H9 (cell line): ENCODE data around the gene PANX2. TPM values are rescaled to one million over a fixed set of nuclear protein-coding genes. Genes with fewer than 3 reads are reported as not detected.

Experiments
- DNase-seq: peaks from one replicate; pipeline ENCODE4 v3.0.0-alpha.2; 2017
- H2AFZ ChIP-seq: one replicate; pipeline ENCODE4 v1.6.1; 2013; ENCODE audit warnings: mild to moderate bottlenecking, low read length, control low read depth, moderate library complexity
- H2AK5ac ChIP-seq: 2 replicates; pipeline ENCODE4 v1.6.1; 2013; ENCODE audit warnings: low read length, control low read depth, mixed read lengths; ENCODE audit not compliant: insufficient read length
- H2BK120ac ChIP-seq: one replicate; pipeline ENCODE4 v1.6.1; 2013; ENCODE audit warnings: low read depth, mild to moderate bottlenecking, low read length, control low read depth, inconsistent platforms; ENCODE audit not compliant: poor library complexity, severe bottlenecking
- H2BK12ac ChIP-seq: 2 replicates; pipeline ENCODE4 v1.6.1; 2013; ENCODE audit warnings: low read length, control low read depth, mixed read lengths, low read depth; ENCODE audit not compliant: insufficient read length
- H2BK15ac ChIP-seq: 2 replicates; pipeline ENCODE4 v1.6.1; 2013; ENCODE audit warnings: low read depth, low read length, control low read depth
- H2BK20ac ChIP-seq: one replicate; pipeline ENCODE4 v1.6.1; 2013; ENCODE audit warnings: low read depth, mild to moderate bottlenecking, low read length, control low read depth, inconsistent platforms; ENCODE audit not compliant: poor library complexity, severe bottlenecking
- H2BK5ac ChIP-seq: 2 replicates; pipeline ENCODE4 v1.6.1; 2013; ENCODE audit warnings: low read length, control low read depth, mixed read lengths; ENCODE audit not compliant: insufficient read length
- H3K14ac ChIP-seq: 2 replicates; pipeline ENCODE4 v1.6.1; 2013; ENCODE audit warnings: low read length, control low read depth; ENCODE audit not compliant: insufficient read depth
- H3K18ac ChIP-seq: 2 replicates; pipeline ENCODE4 v1.6.1; 2013; ENCODE audit warnings: low read depth, mild to moderate bottlenecking, mixed read lengths, low read length, control low read depth; ENCODE audit not compliant: insufficient read length
- H3K23ac ChIP-seq: 2 replicates; pipeline ENCODE4 v1.6.1; 2013; ENCODE audit warnings: low read length, control low read depth, mixed read lengths, low read depth; ENCODE audit not compliant: insufficient read length
- H3K23me2 ChIP-seq: 2 replicates; pipeline ENCODE4 v1.6.1; 2013; ENCODE audit warnings: low read depth, mild to moderate bottlenecking, mixed read lengths, low read length, control low read depth; ENCODE audit not compliant: insufficient read length, poor library complexity, severe bottlenecking
- H3K27ac ChIP-seq: 2 replicates; pipeline ENCODE4 v1.5.1; 2013; ENCODE audit warnings: low read length, control low read depth, mixed read lengths, low read depth; ENCODE audit not compliant: insufficient read length
- H3K27me3 ChIP-seq: 2 replicates; pipeline ENCODE4 v1.6.1; 2013; ENCODE audit warnings: low read length, control low read depth, inconsistent platforms; ENCODE audit not compliant: insufficient read depth
- H3K4ac ChIP-seq: 2 replicates; pipeline ENCODE4 v1.6.1; 2013; ENCODE audit warnings: low read depth, mild to moderate bottlenecking, control low read depth, inconsistent platforms, low read length, moderate library complexity
- H3K4me1 ChIP-seq: 2 replicates; pipeline ENCODE4 v1.6.1; 2013; ENCODE audit warnings: low read length, control low read depth, inconsistent platforms; ENCODE audit not compliant: insufficient read depth
- H3K4me2 ChIP-seq: 2 replicates; pipeline ENCODE4 v1.6.1; 2013; ENCODE audit warnings: low read length, control low read depth, mixed read lengths; ENCODE audit not compliant: insufficient read length, insufficient read depth
- H3K56ac ChIP-seq: 2 replicates; pipeline ENCODE4 v1.6.1; 2013; ENCODE audit warnings: low read depth, mild to moderate bottlenecking, mixed read lengths, low read length, control low read depth; ENCODE audit not compliant: insufficient read length
- H3K79me1 ChIP-seq: 2 replicates; pipeline ENCODE4 v1.6.1; 2013; ENCODE audit warnings: low read depth, mild to moderate bottlenecking, moderate library complexity, low read length, control low read depth, inconsistent platforms; ENCODE audit not compliant: insufficient read depth, poor library complexity, severe bottlenecking
- H3K79me2 ChIP-seq: 2 replicates; pipeline ENCODE4 v1.6.1; 2013; ENCODE audit warnings: low read length, control low read depth, inconsistent platforms; ENCODE audit not compliant: insufficient read depth
- H3K9ac ChIP-seq: 2 replicates; pipeline ENCODE4 v1.6.1; 2013; ENCODE audit warnings: low read length, control low read depth, mixed read lengths; ENCODE audit not compliant: insufficient read length; ENCODE audit errors: extremely low read depth
- H3K9me3 ChIP-seq: one replicate; pipeline ENCODE4 v1.6.1; 2013; ENCODE audit warnings: low read depth, low read length, inconsistent platforms; ENCODE audit not compliant: control insufficient read depth
- H3T11ph ChIP-seq: one replicate; pipeline ENCODE4 v1.6.1; 2013; ENCODE audit warnings: mild to moderate bottlenecking, low read length, control low read depth, inconsistent platforms
- H4K20me1 ChIP-seq: one replicate; pipeline ENCODE4 v1.6.1; 2013; ENCODE audit not compliant: control insufficient read depth, insufficient read length, insufficient read depth
- H4K5ac ChIP-seq: 2 replicates; pipeline ENCODE4 v1.6.1; 2013; ENCODE audit warnings: low read depth, mild to moderate bottlenecking, mixed read lengths, low read length, control low read depth; ENCODE audit not compliant: insufficient read length
- H4K8ac ChIP-seq: replicated peaks from 2 replicates; pipeline ENCODE4 v1.6.1; 2013; ENCODE audit warnings: low read length, control low read depth, mixed read lengths, low read depth; ENCODE audit not compliant: insufficient read length
- H4K91ac ChIP-seq: 2 replicates; pipeline ENCODE4 v1.6.1; 2013; ENCODE audit warnings: low read depth, mild to moderate bottlenecking, moderate library complexity, mixed read lengths, low read length, control low read depth; ENCODE audit not compliant: insufficient read length
- H3K27ac Mint-ChIP-seq, 3 experiments: 2 replicates in 2 of 3; 3 replicates in 1 of 3; pipeline ENCODE4 v1.8.0; 2020 to 2021; ENCODE audit warnings: mixed read lengths in 3 of 3, mild to moderate bottlenecking in 1 of 3, moderate library complexity in 1 of 3
- H3K27me3 Mint-ChIP-seq: 2 replicates; pipeline ENCODE4 v1.8.0; 2021; ENCODE audit warnings: low read depth, mild to moderate bottlenecking, moderate library complexity, mixed read lengths
- H3K36me3 Mint-ChIP-seq, 3 experiments: 2 replicates in 2 of 3; 3 replicates in 1 of 3; pipeline ENCODE4 v1.8.0; 2020 to 2021; ENCODE audit warnings: low read depth in 3 of 3, mixed read lengths in 3 of 3; ENCODE audit not compliant: insufficient read depth in 1 of 3
- H3K4me1 Mint-ChIP-seq, 2 experiments: 2 replicates each; pipeline ENCODE4 v1.8.0; 2020; ENCODE audit warnings: mixed read lengths in 2 of 2
- H3K4me3 Mint-ChIP-seq, 2 experiments: 2 replicates in 1 of 2; 3 replicates in 1 of 2; pipeline ENCODE4 v1.8.0; 2020 to 2021; ENCODE audit warnings: mild to moderate bottlenecking in 2 of 2, mixed read lengths in 2 of 2, moderate library complexity in 1 of 2
- H3K9me3 Mint-ChIP-seq, 2 experiments: 2 replicates in 1 of 2; 3 replicates in 1 of 2; pipeline ENCODE4 v1.8.0; 2020; ENCODE audit warnings: mild to moderate bottlenecking in 2 of 2, mixed read lengths in 2 of 2, moderate library complexity in 1 of 2
- CTCF ChIP-seq: fragments of 200-600 bp; sonication (generic); conservative IDR thresholded peaks from 3 replicates; pipeline ENCODE4 v1.8.0; 2021; ENCODE audit warnings: antibody characterized with exemption, mild to moderate bottlenecking
- WGBS: extraction: QIAGEN DNeasy Blood & Tissue Kit; methylation state at CpG from one replicate; pipeline ENCODE4 v1.1.7; 2013; ENCODE audit warnings: missing lambda C conversion rate, low lambda C conversion rate, mixed read lengths; ENCODE audit not compliant: insufficient read length; ENCODE audit errors: extremely low coverage; 5-methylcytosine and 5-hydroxymethylcytosine counted together
- total RNA-seq: library from RNA; stranded (reverse); gene quantifications from 2 replicates; pipeline ENCODE4 v1.2.1, GENCODE V29; 2021

PANX2 gene
- total RNA-seq, 1 experiment from 2014 or later: 8.0 TPM

GRCh38 chr22:50150161-50151129 is 20.1 kb upstream of the PANX2 start:
- H3K23ac ChIP-seq: no peak overlapping the region
- H3K23me2 ChIP-seq: peaks cover 6% of the 10 kb centered on the region
- no peak overlapping the region for H2BK5ac ChIP-seq
- no peaks in the 10 kb centered on the region for H3K9me3 ChIP-seq
- H3K9ac ChIP-seq: no peak overlapping the region
- H4K5ac ChIP-seq: no peak overlapping the region
- no peak overlapping the region for H3K27ac ChIP-seq
- WGBS: no CpG with 5 or more reads among the region's 35 CpGs
- H3K4me2 ChIP-seq: no peak overlapping the region
- no peak overlapping the region for H2AFZ ChIP-seq
- Mint-ChIP-seq H3K27ac (no peak overlapping the region), H3K4me3 (no peak overlapping the region), H3K36me3 (no peaks in the 10 kb centered on the region; a peak in 1 of 7 replicates), H3K27me3 (peaks cover 14% of the 10 kb centered on the region), H3K4me1 (peaks cover 0 to 4% of the 10 kb centered on the region in 2 experiments; a peak in 2 of 4 replicates), H3K9me3 (no peaks in the 10 kb centered on the region; a peak in 1 of 5 replicates)
- no peak overlapping the region for H2BK15ac ChIP-seq
- H3K18ac ChIP-seq: no peak overlapping the region
- H3K14ac ChIP-seq: no peak overlapping the region; the same call in 1 of the 2 replicates
- no peaks in the 10 kb centered on the region for H4K20me1 ChIP-seq
- no peaks in the 10 kb centered on the region for H3K4me1 ChIP-seq
- no peak overlapping the region for H4K8ac ChIP-seq
- no peak for DNase-seq
- no peak overlapping the region for H3K56ac ChIP-seq
- H3T11ph ChIP-seq: no peak overlapping the region
- H3K79me2 ChIP-seq: no peaks in the 10 kb centered on the region
- no peak for TF ChIP-seq CTCF
- H2AK5ac ChIP-seq: no peak overlapping the region
- H3K4ac ChIP-seq: no peak overlapping the region
- H3K27me3 ChIP-seq: no peaks in the 10 kb centered on the region
- no peak overlapping the region for H4K91ac ChIP-seq
- H2BK120ac ChIP-seq: no peak overlapping the region
- no peak overlapping the region for H2BK20ac ChIP-seq
- no peak overlapping the region for H2BK12ac ChIP-seq
- H3K79me1 ChIP-seq: no peaks in the 10 kb centered on the region
